Common myeloid progenitor, CD34-positive (primary cell): Measurements from ENCODE around the gene SERGEF.

Source experiments
- CTCF ChIA-PET: fragments of 350-600 bp; sonication (Branson Sonifier 250); formaldehyde crosslinking; loops from one replicate; lab custom pipeline; 2021; ENCODE audit warnings: antibody characterized with exemption; lab: Charles Lee
- POLR2A ChIA-PET: fragments of 350-600 bp; sonication (Branson Sonifier 250); formaldehyde crosslinking; loops from one replicate; lab custom pipeline; 2021; ENCODE audit warnings: antibody characterized with exemption; lab: Charles Lee
- DNase-seq, 3 donors: peaks; one replicate each; pipeline versions ENCODE4 v3.0.0 to v3.0.0-alpha.2; 2013
- H3K27ac ChIP-seq, 2 experiments: 1 replicate in 1 of 2; 2 replicates in 1 of 2; pipeline ENCODE4 v1.7.0; 2013; ENCODE audit warnings: inconsistent platforms in 2 of 2, low read length in 2 of 2, mild to moderate bottlenecking in 2 of 2, low read depth in 1 of 2, moderate library complexity in 1 of 2; ENCODE audit not compliant: severe bottlenecking in 2 of 2, insufficient read depth in 1 of 2, poor library complexity in 1 of 2
- H3K27me3 ChIP-seq, 5 experiments: replicated peaks in 2 of 5; 1 replicate in 3 of 5; 2 replicates in 2 of 5; pipeline versions ENCODE4 v1.6.1 to v1.7.0; 2013; ENCODE audit warnings: low read length in 4 of 5, mild to moderate bottlenecking in 2 of 5, moderate library complexity in 2 of 5, inconsistent platforms in 1 of 5; ENCODE audit not compliant: insufficient read depth in 5 of 5, control insufficient read depth in 4 of 5
- H3K36me3 ChIP-seq, 4 experiments: 1 replicate in 2 of 4; 2 replicates in 2 of 4; pipeline versions ENCODE4 v1.6.1 to v1.7.0; 2013; ENCODE audit warnings: low read length in 3 of 4, control low read depth in 1 of 4, mild to moderate bottlenecking in 1 of 4; ENCODE audit not compliant: control insufficient read depth in 4 of 4, insufficient read depth in 4 of 4
- H3K4me1 ChIP-seq, 4 experiments: 1 replicate in 3 of 4; 2 replicates in 1 of 4; pipeline versions ENCODE4 v1.6.1 to v1.7.1; 2013; ENCODE audit warnings: low read length in 3 of 4, mild to moderate bottlenecking in 3 of 4, control low read depth in 1 of 4, inconsistent platforms in 1 of 4, moderate library complexity in 1 of 4; ENCODE audit not compliant: control insufficient read depth in 4 of 4, insufficient read depth in 4 of 4; ENCODE audit errors: control extremely low read depth in 1 of 4
- H3K4me3 ChIP-seq, 7 experiments: 1 replicate in 4 of 7; 2 replicates in 3 of 7; pipeline versions ENCODE4 v1.5.1 to v1.7.0; 2013; ENCODE audit warnings: mild to moderate bottlenecking in 7 of 7, low read length in 6 of 7, moderate library complexity in 6 of 7, inconsistent platforms in 2 of 7, low read depth in 2 of 7, control low read depth in 1 of 7; ENCODE audit not compliant: insufficient read depth in 4 of 7, control insufficient read depth in 1 of 7; ENCODE audit errors: extremely low read depth in 1 of 7
- H3K9me3 ChIP-seq, 5 experiments: 1 replicate in 4 of 5; 2 replicates in 1 of 5; pipeline versions ENCODE4 v1.6.1 to v1.7.1; 2013; ENCODE audit warnings: low read length in 4 of 5, mild to moderate bottlenecking in 2 of 5, inconsistent platforms in 1 of 5, low read depth in 1 of 5, moderate library complexity in 1 of 5; ENCODE audit not compliant: control insufficient read depth in 4 of 5, insufficient read depth in 2 of 5; ENCODE audit errors: control extremely low read depth in 1 of 5
- WGBS: methylation state at CpG from one replicate; pipeline ENCODE4 v1.1.5; 2013; ENCODE audit not compliant: insufficient coverage; 5-methylcytosine and 5-hydroxymethylcytosine counted together

Gene SERGEF

GRCh38 chr11:17805043-17805442, 207.8 kb downstream of the SERGEF start:
- CTCF ChIA-PET = no interaction called here
- no peaks in the 10 kb centered on the region for H3K4me1 ChIP-seq
- POLR2A ChIA-PET = no interaction called here
- no peaks in the 10 kb centered on the region for H3K36me3 ChIP-seq
- WGBS = 96% methylated on average over 4 of the region's 4 CpGs
- peaks cover 0 to 2% (median 0%) of the 10 kb centered on the region in 5 experiments for H3K9me3 ChIP-seq
- DNase-seq = no peak
- no peaks in the 10 kb centered on the region for H3K27me3 ChIP-seq
- H3K4me3 ChIP-seq = no peak overlapping the region
- H3K27ac ChIP-seq = no peak overlapping the region

GRCh38 chr11:17803754-17804334, 209.0 kb downstream of the SERGEF start:
- POLR2A ChIA-PET = no interaction called here
- no peak overlapping the region for H3K4me3 ChIP-seq
- H3K36me3 ChIP-seq = no peaks in the 10 kb centered on the region
- no peaks in the 10 kb centered on the region for H3K9me3 ChIP-seq
- CTCF ChIA-PET = no interaction called here
- H3K27me3 ChIP-seq = no peaks in the 10 kb centered on the region
- no peak for DNase-seq
- no peak overlapping the region for H3K27ac ChIP-seq
- WGBS = 96% methylated on average over 6 of the region's 7 CpGs
- no peaks in the 10 kb centered on the region for H3K4me1 ChIP-seq

- Histone ChIP-seq H3K4me3 (no peak overlapping the region), H3K9me3 (no peaks in the 10 kb centered on the region), H3K4me1 (no peaks in the 10 kb centered on the region), H3K27me3 (no peaks in the 10 kb centered on the region), H3K36me3 (no peaks in the 10 kb centered on the region), H3K27ac (no peak overlapping the region)
- 100% methylated on average over 3 of the region's 4 CpGs for WGBS
- ChIA-PET CTCF (no interaction called here), POLR2A (no interaction called here)
- DNase-seq = no peak
These were observed 210.4 kb downstream of the SERGEF start for GRCh38 chr11:17802491-17802890.

GRCh38 chr11:17801166-17801565, 211.7 kb downstream of the SERGEF start:
- ChIA-PET POLR2A (no interaction called here), CTCF (no interaction called here)
- WGBS = 83% methylated on average over 1 of the region's 4 CpGs
- no peaks in the 10 kb centered on the region for H3K27me3 ChIP-seq
- DNase-seq = no peak
- no peaks in the 10 kb centered on the region for H3K9me3 ChIP-seq
- H3K4me3 ChIP-seq = no peak overlapping the region
- H3K36me3 ChIP-seq = no peaks in the 10 kb centered on the region
- H3K27ac ChIP-seq = no peak overlapping the region
- H3K4me1 ChIP-seq = no peaks in the 10 kb centered on the region

GRCh38 chr11:17799147-17799546, 213.7 kb downstream of the SERGEF start:
- POLR2A ChIA-PET = no interaction called here
- H3K27ac ChIP-seq = no peak overlapping the region
- H3K27me3 ChIP-seq = no peaks in the 10 kb centered on the region
- CTCF ChIA-PET = no interaction called here
- 100% methylated on average over 3 of the region's 5 CpGs for WGBS
- H3K4me1 ChIP-seq = no peaks in the 10 kb centered on the region
- H3K9me3 ChIP-seq = no peaks in the 10 kb centered on the region
- DNase-seq = no peak
- no peak overlapping the region for H3K4me3 ChIP-seq
- no peaks in the 10 kb centered on the region for H3K36me3 ChIP-seq

GRCh38 chr11:17798716-17799115, 214.1 kb downstream of the SERGEF start:
- Histone ChIP-seq H3K27ac (no peak overlapping the region), H3K27me3 (no peaks in the 10 kb centered on the region), H3K9me3 (no peaks in the 10 kb centered on the region), H3K4me1 (no peaks in the 10 kb centered on the region), H3K4me3 (no peak overlapping the region), H3K36me3 (no peaks in the 10 kb centered on the region)
- WGBS = 97% methylated on average over 3 of the region's 3 CpGs
- DNase-seq = no peak
- POLR2A ChIA-PET = no interaction called here
- CTCF ChIA-PET = no interaction called here

GRCh38 chr11:17798253-17798652, 214.6 kb downstream of the SERGEF start:
- ChIA-PET POLR2A (no interaction called here), CTCF (no interaction called here)
- Histone ChIP-seq H3K4me3 (no peak overlapping the region), H3K36me3 (no peaks in the 10 kb centered on the region), H3K4me1 (no peaks in the 10 kb centered on the region), H3K27me3 (no peaks in the 10 kb centered on the region), H3K9me3 (no peaks in the 10 kb centered on the region), H3K27ac (no peak overlapping the region)
- WGBS = 94% methylated on average over 6 of the region's 6 CpGs
- DNase-seq = no peak
